ENCODE measurements around the gene DSCAML1.
A peak's percentile ranks its signal among the peaks of the same experiment; 100 is the strongest.
"Not testable (repeated sequence)": the region's sequence is repeated elsewhere in the genome, so short reads cannot be mapped to it uniquely, and the experiment has no call there.

The DSCAML1 gene

GRCh38 chr11:117458275-117459122 is 338.5 kb downstream of the DSCAML1 start:
- peak; percentile 28 for DNase-seq

GRCh38 chr11:117457835-117458234 is 339.2 kb downstream of the DSCAML1 start:
- DNase-seq: no peak

GRCh38 chr11:117457031-117457785 is 339.8 kb downstream of the DSCAML1 start:
- no peak for DNase-seq

- DNase-seq: not testable (repeated sequence)
These were observed 340.3 kb downstream of the DSCAML1 start for GRCh38 chr11:117456721-117457029.

GRCh38 chr11:117456027-117456720 is 340.8 kb downstream of the DSCAML1 start:
- DNase-seq: peak; percentile 79

GRCh38 chr11:117454564-117454917 is 342.5 kb downstream of the DSCAML1 start:
- no peak for DNase-seq

GRCh38 chr11:117453886-117454563 is 343.0 kb downstream of the DSCAML1 start:
- no peak for DNase-seq

GRCh38 chr11:117449111-117449693 is 347.8 kb downstream of the DSCAML1 start:
- no peak for DNase-seq

- no peak for DNase-seq
These were observed 352.0 kb downstream of the DSCAML1 start for GRCh38 chr11:117444711-117445658.

- no peak for DNase-seq
These were observed 352.8 kb downstream of the DSCAML1 start for GRCh38 chr11:117444256-117444655.

GRCh38 chr11:117443266-117444186 is 353.5 kb downstream of the DSCAML1 start:
- DNase-seq: no peak

GRCh38 chr11:117442869-117443239 is 354.2 kb downstream of the DSCAML1 start:
- no peak for DNase-seq

GRCh38 chr11:117442049-117442868 is 354.8 kb downstream of the DSCAML1 start:
- DNase-seq: no peak

GRCh38 chr11:117441146-117441975 is 355.7 kb downstream of the DSCAML1 start:
- no peak for DNase-seq

- no peak for DNase-seq
These were observed 356.8 kb downstream of the DSCAML1 start for GRCh38 chr11:117440258-117440657.

GRCh38 chr11:117439256-117439655 is 357.8 kb downstream of the DSCAML1 start:
- no peak for DNase-seq

GRCh38 chr11:117438371-117439000 is 358.5 kb downstream of the DSCAML1 start:
- peak; percentile 7 for DNase-seq

GRCh38 chr11:117437791-117438130 is 359.3 kb downstream of the DSCAML1 start:
- no peak for DNase-seq

Data from activated CD4-positive, alpha-beta T cell treated with anti-CD3 and anti-CD28 coated beads, Interleukin-2, amount 50 U/mL, for 16 hours (primary cell).